Transverse colon (tissue), 4 donors: ENCODE measurements around the gene SMAD7. TPM values are rescaled to one million over a fixed set of nuclear protein-coding genes. Genes with fewer than 3 reads are reported as not detected.

ENCODE experiments used
- DNase-seq: peaks from one replicate; pipeline ENCODE4 v3.0.0-alpha.2; 2019
- H3K27ac ChIP-seq, 4 donors: fragments of 200-600 bp; sonication (generic); 2 replicates each; pipeline ENCODE4 v1.5.1; 2016 to 2018; ENCODE audit warnings: inconsistent platforms in 4 of 4
- H3K27me3 ChIP-seq: fragments of 200-600 bp; sonication (generic); 2 replicates; pipeline ENCODE4 v1.5.1; 2017; ENCODE audit warnings: inconsistent platforms
- H3K36me3 ChIP-seq, 4 donors: fragments of 200-600 bp; sonication (generic); 2 replicates each; pipeline ENCODE4 v1.5.1; 2017 to 2019; ENCODE audit warnings: inconsistent platforms in 4 of 4
- H3K4me1 ChIP-seq, 4 donors: fragments of 200-600 bp; sonication (generic); 2 replicates each; pipeline ENCODE4 v1.5.1; 2017 to 2020; ENCODE audit warnings: inconsistent platforms in 4 of 4
- H3K4me3 ChIP-seq, 4 donors: fragments of 200-600 bp; sonication (generic); 1 replicate in 1 of 4; 2 replicates in 3 of 4; pipeline versions ENCODE4 v1.5.1 to v1.6.1; 2017 to 2019; ENCODE audit warnings: inconsistent platforms in 4 of 4
- H3K9me3 ChIP-seq, 2 donors: fragments of 200-600 bp; sonication (generic); 2 replicates each; pipeline ENCODE4 v1.5.1; 2017 to 2019; ENCODE audit warnings: inconsistent platforms in 2 of 2
- CTCF ChIP-seq, 5 experiments: fragments of 200-600 bp in 3 of 5; fragments of 450-650 bp in 2 of 5; sonication (generic) in 3 of 5; IDR thresholded peaks; 1 replicate in 2 of 5; 2 replicates in 3 of 5; pipeline ENCODE4 v1.5.1; 2016 to 2017; ENCODE audit warnings: antibody characterized with exemption in 5 of 5, inconsistent platforms in 3 of 5, mild to moderate bottlenecking in 2 of 5, moderate library complexity in 1 of 5
- EP300 ChIP-seq: sonication (generic); formaldehyde crosslinking; IDR thresholded peaks from one replicate; pipeline ENCODE4 v1.6.1; 2017; ENCODE audit warnings: antibody characterized with exemption, low read depth
- POLR2A ChIP-seq: fragments of 450-650 bp; IDR thresholded peaks from one replicate; pipeline ENCODE4 v1.6.1; 2016; ENCODE audit warnings: antibody characterized with exemption, mild to moderate bottlenecking, moderate library complexity
- POLR2AphosphoS5 ChIP-seq, 3 donors: sonication (generic); formaldehyde crosslinking; IDR thresholded peaks; one replicate each; pipeline ENCODE4 v1.6.1; 2016; ENCODE audit warnings: antibody characterized with exemption in 3 of 3
- WGBS, 2 donors: methylation state at CpG; one replicate each; pipeline ENCODE4 v1.1.5; 2018; ENCODE audit warnings: low coverage in 1 of 2; 5-methylcytosine and 5-hydroxymethylcytosine counted together
- in situ Hi-C, 4 donors: fragments of 200-750 bp; cut with MboI; loops; one replicate each; pipeline versions ENCODE4 v1.15.0 to v1.15.1; 2017; ENCODE audit warnings: low sequenced_read_pairs in 3 of 4, low pct_ligation_motif_present in 1 of 4, low pct_unique_long_range_greater_than_20kb in 1 of 4
- intact Hi-C: fragments of 100-400 bp; cut with DNase I; formaldehyde crosslinking; loops from one replicate; pipeline ENCODE4 v1.15.1; 2023; ENCODE audit warnings: low total_unique reads
- total RNA-seq, 4 donors: library from RNA; depleted of rRNA; stranded (reverse); fragments of >200 nt; gene quantifications; one replicate each; pipeline ENCODE4 v1.1.0, GENCODE V29; 2016

SMAD7 gene
- total RNA-seq, 4 donors from 2014 or later: 76.0 to 199 (median 77.1) TPM

- Histone ChIP-seq H3K36me3 (no peaks in the 10 kb centered on the region), H3K27ac (peak overlapping the region; percentile 42 to 70 (median 56)), H3K9me3 (no peaks in the 10 kb centered on the region), H3K27me3 (no peaks in the 10 kb centered on the region), H3K4me1 (peaks cover 4 to 40% (median 22%) of the 10 kb centered on the region in 4 donors), H3K4me3 (no peak overlapping the region)
- no peak for DNase-seq
- intact Hi-C loops (no loop called here), in situ Hi-C loops (no loop called here)
- WGBS, 2 donors: 44 to 45% methylated on average over 9 to 15 of the region's 15 CpGs
- TF ChIP-seq POLR2AphosphoS5 (IDR thresholded peaks at IDR 0.05) (peak in 2 of 3 donors; percentile 7 to 22), CTCF (IDR thresholded peaks at IDR 0.05) (no peak)
Measured at GRCh38 chr18:48994044-48994651, 43.4 kb upstream of the SMAD7 start.

- Histone ChIP-seq H3K4me3 (no peak overlapping the region), H3K9me3 (no peaks in the 10 kb centered on the region), H3K36me3 (no peaks in the 10 kb centered on the region), H3K27me3 (no peaks in the 10 kb centered on the region), H3K27ac (peak overlapping the region; percentile 42 to 70 (median 56)), H3K4me1 (peaks cover 4 to 40% (median 22%) of the 10 kb centered on the region in 4 donors)
- 20 to 84% methylated on average over 1 to 10 of the region's 10 CpGs for WGBS, 2 donors
- intact Hi-C loops (no loop called here), in situ Hi-C loops (no loop called here)
- TF ChIP-seq POLR2A (no peak), POLR2AphosphoS5 (IDR thresholded peaks at IDR 0.05) (no peak), EP300 (no peak), CTCF (IDR thresholded peaks at IDR 0.05) (no peak)
- no peak for DNase-seq
Measured at GRCh38 chr18:48993586-48993985, 42.8 kb upstream of the SMAD7 start.

GRCh38 chr18:48992791-48993555, 42.2 kb upstream of the SMAD7 start:
- in situ Hi-C loops: no loop called here
- H3K27me3 ChIP-seq: no peaks in the 10 kb centered on the region
- intact Hi-C loops: no loop called here
- no peak overlapping the region for H3K4me3 ChIP-seq
- peaks cover 4 to 39% (median 20%) of the 10 kb centered on the region in 4 donors for H3K4me1 ChIP-seq
- WGBS, 2 donors: 82 to 93% methylated on average over 3 to 12 of the region's 12 CpGs
- H3K36me3 ChIP-seq: no peaks in the 10 kb centered on the region
- no peak for DNase-seq
- TF ChIP-seq POLR2AphosphoS5 (IDR thresholded peaks at IDR 0.05) (no peak), EP300 (no peak), CTCF (IDR thresholded peaks at IDR 0.05) (no peak), POLR2A (no peak)
- no peaks in the 10 kb centered on the region for H3K9me3 ChIP-seq
- H3K27ac ChIP-seq: peak overlapping the region in 1 of 4 donors; percentile 57

GRCh38 chr18:48992133-48992532, 41.4 kb upstream of the SMAD7 start:
- H3K4me1 ChIP-seq: peaks cover 4 to 31% (median 15%) of the 10 kb centered on the region in 4 donors
- no peak overlapping the region for H3K27ac ChIP-seq
- H3K9me3 ChIP-seq: no peaks in the 10 kb centered on the region
- TF ChIP-seq POLR2A: no peak
- TF ChIP-seq POLR2AphosphoS5 (IDR thresholded peaks at IDR 0.05): no peak
- no peak for TF ChIP-seq CTCF (IDR thresholded peaks at IDR 0.05)
- TF ChIP-seq EP300: no peak
- intact Hi-C loops (no loop called here), in situ Hi-C loops (no loop called here)
- H3K4me3 ChIP-seq: no peak overlapping the region
- H3K27me3 ChIP-seq: no peaks in the 10 kb centered on the region
- WGBS, 2 donors: 89% methylated on average over 8 of the region's 8 CpGs; no CpG with 5 or more reads in 1 of the 2 donors
- DNase-seq: no peak
- no peaks in the 10 kb centered on the region for H3K36me3 ChIP-seq
